Hepatocyte (in vitro differentiated cells): Measurements from ENCODE around the gene WNT11.

ENCODE experiments used
- CTCF ChIP-seq: fragments of 200-600 bp; sonication (generic); IDR thresholded peaks from 2 replicates; pipeline ENCODE4 v1.5.1; 2016; ENCODE audit warnings: antibody characterized with exemption, mild to moderate bottlenecking; ENCODE audit not compliant: poor library complexity
- EZH2phosphoT487 ChIP-seq: fragments of 200-600 bp; sonication (generic); IDR thresholded peaks from one replicate; pipeline ENCODE4 v1.6.1; 2018; ENCODE audit warnings: antibody characterized with exemption, mild to moderate bottlenecking, low read depth, moderate library complexity; ENCODE audit not compliant: unreplicated experiment, severe bottlenecking

GRCh38 chr11:76188873-76189272 is 17.4 kb downstream of the WNT11 start:
- TF ChIP-seq CTCF = no peak
- no peak for TF ChIP-seq EZH2phosphoT487
